Activated naive CD4-positive, alpha-beta T cell treated with anti-CD3 and anti-CD28 coated beads, Interleukin-2, amount 10 ng/mL, durations not matched to agents 7 days and 5 days (primary cell): ENCODE measurements around the gene CAND2.
"Not testable (repeated sequence)": the region's sequence is repeated elsewhere in the genome, so short reads cannot be mapped to it uniquely, and the experiment has no call there.

Experiments used
- CTCF ChIA-PET: fragments of 350-600 bp; sonication (Branson Sonifier 250); formaldehyde crosslinking; loops from one replicate; lab custom pipeline; 2021; ENCODE audit warnings: antibody characterized with exemption; lab: Charles Lee
- DNase-seq: peaks from one replicate; pipeline ENCODE4 v3.0.0-alpha.2; 2020
- H3K27ac Mint-ChIP-seq: one replicate; pipeline ENCODE4 v1.8.0; 2021; ENCODE audit warnings: mild to moderate bottlenecking, moderate library complexity, mixed read lengths
- H3K27me3 Mint-ChIP-seq: one replicate; pipeline ENCODE4 v1.8.0; 2021; ENCODE audit warnings: mild to moderate bottlenecking, mixed read lengths
- H3K36me3 Mint-ChIP-seq: one replicate; pipeline ENCODE4 v1.8.0; 2021; ENCODE audit warnings: mixed read lengths
- H3K4me1 Mint-ChIP-seq: one replicate; pipeline ENCODE4 v1.8.0; 2021; ENCODE audit warnings: mixed read lengths
- H3K4me3 Mint-ChIP-seq: one replicate; pipeline ENCODE4 v1.8.0; 2021; ENCODE audit warnings: mild to moderate bottlenecking, moderate library complexity, mixed read lengths
- H3K9me3 Mint-ChIP-seq: one replicate; pipeline ENCODE4 v1.8.0; 2021; ENCODE audit warnings: mixed read lengths

The CAND2 gene

DNA sequence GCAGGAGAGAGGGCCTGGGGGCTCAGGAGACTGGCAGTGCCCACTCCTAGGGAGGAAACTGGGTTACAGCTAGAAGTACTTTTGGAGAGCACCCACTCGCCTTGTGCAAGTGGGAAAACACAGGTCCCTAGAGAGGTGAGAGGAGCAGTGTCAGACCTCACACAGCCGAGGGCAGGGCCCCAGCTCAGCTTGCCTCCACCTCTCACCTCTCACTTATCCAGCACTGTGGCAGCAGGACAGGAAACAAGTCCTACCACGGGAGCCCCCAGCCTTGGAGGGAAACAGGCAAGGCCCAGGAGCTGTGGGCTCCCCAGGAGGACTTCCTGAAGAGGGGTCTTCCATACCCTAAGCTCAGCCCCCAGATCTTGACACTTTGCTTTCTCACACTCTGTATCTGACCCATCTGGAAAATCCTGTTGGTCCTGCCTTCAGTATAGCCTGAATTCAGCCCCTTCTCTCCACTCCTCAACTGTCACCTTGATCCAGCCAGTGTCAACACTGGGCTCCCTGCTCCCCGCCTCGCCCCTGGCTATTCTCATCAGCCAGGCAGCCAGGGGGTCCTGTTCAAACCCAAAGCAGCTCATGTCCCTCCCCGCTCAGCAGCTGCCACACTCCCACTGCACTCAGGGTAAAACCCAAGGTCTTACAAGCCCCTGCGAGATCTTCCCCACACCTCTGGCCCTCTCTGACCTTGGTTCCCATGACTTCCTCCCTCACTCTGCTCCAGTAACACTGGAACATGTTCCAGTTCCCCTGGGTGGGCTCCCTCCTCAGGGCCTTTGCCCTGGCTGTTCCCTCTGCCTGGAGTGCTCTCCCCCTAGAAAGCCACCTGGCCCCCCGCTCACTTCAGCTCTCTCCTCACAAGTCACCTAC, 36.6 kb upstream of the CAND2 start:
- H3K4me1 Mint-ChIP-seq, result peaks cover 6% of the 10 kb centered on the region
- CTCF ChIA-PET, result interaction anchor here (1.2 kb wide), 1 partner anchor 132 kb away, joined by 3 read pairs; no protein-coding TSS in a partner anchor
- H3K36me3 Mint-ChIP-seq, result no peaks in the 10 kb centered on the region
- no peak for DNase-seq
- no peaks in the 10 kb centered on the region for H3K9me3 Mint-ChIP-seq
- peaks cover 21% of the 10 kb centered on the region for H3K27me3 Mint-ChIP-seq
- no peak overlapping the region for H3K4me3 Mint-ChIP-seq
- H3K27ac Mint-ChIP-seq, result no peak overlapping the region

DNA sequence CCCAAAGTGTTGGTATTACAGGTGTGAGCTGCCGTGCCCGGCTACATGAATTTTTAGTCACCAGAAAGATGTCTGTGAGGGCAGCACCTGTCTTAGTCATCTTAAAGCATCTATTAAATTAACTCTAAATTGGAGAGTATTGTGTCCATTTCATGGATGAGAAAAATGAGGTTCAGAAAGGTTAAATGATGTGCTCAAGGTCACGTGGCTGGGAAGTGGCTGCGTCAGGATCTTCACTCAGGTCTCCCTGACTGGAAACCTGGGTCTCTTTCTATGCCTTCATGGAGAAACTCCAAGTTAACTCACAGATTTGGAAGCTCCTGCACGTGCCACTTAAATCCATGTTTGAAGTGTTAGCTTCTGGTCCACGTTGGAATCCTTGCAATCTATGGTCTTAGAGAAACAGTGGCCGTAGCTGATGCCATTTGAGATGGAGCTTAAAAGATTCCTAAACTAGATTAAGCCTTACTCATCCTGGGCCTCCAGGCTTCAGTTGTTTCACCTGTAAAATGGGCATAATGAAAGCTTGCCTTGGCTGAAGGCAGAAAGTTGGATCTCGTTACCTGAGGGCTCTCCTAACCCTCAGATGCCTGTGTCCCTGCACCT, 32.2 kb upstream of the CAND2 start:
- CTCF ChIA-PET, result interaction anchor here (1.2 kb wide), 1 partner anchor 77 kb away, joined by 3 read pairs; the partner anchor contains the start of gene RPL32

DNA sequence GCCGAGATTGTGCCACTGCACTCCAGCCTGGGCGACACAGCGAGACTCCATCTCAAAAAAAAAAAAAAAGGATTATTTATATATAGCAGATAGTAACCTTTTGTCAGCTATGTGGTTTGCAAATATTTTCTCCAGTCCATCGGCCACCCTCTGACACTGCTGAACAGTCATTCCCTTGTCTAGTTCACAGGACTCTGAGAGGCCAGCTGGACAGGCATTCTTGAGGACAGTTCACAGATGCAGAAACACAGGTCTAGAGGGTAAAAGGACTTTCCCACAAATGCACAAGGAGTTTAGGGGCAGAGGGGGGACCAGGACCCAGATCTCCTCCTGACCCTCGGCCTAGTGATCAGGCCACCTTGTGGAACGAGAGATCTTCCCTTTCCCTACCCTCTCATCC, 29.9 kb upstream of the CAND2 start:
- Mint-ChIP-seq H3K27ac (no peak overlapping the region), H3K36me3 (no peaks in the 10 kb centered on the region), H3K4me3 (no peak overlapping the region), H3K9me3 (no peaks in the 10 kb centered on the region), H3K27me3 (peaks cover 14% of the 10 kb centered on the region), H3K4me1 (no peaks in the 10 kb centered on the region)
- DNase-seq, result no peak
- CTCF ChIA-PET, result no interaction called here

More for the DNA sequence above, 32.2 kb upstream of the CAND2 start:
- H3K9me3 Mint-ChIP-seq, result no peaks in the 10 kb centered on the region
- peaks cover 15% of the 10 kb centered on the region for H3K27me3 Mint-ChIP-seq
- H3K4me3 Mint-ChIP-seq, result no peak overlapping the region
- H3K27ac Mint-ChIP-seq, result no peak overlapping the region
- no peaks in the 10 kb centered on the region for H3K36me3 Mint-ChIP-seq
- no peaks in the 10 kb centered on the region for H3K4me1 Mint-ChIP-seq
- no peak for DNase-seq

- DNase-seq, result no peak
- no peaks in the 10 kb centered on the region for H3K36me3 Mint-ChIP-seq
- H3K27ac Mint-ChIP-seq, result no peak overlapping the region
- peaks cover 8% of the 10 kb centered on the region for H3K4me1 Mint-ChIP-seq
- H3K9me3 Mint-ChIP-seq, result no peaks in the 10 kb centered on the region
- no peak overlapping the region for H3K4me3 Mint-ChIP-seq
- H3K27me3 Mint-ChIP-seq, result peaks cover 11% of the 10 kb centered on the region
- CTCF ChIA-PET, result no interaction called here
These were observed 27.6 kb upstream of the CAND2 start for GRCh38 chr3:12768579-12769527.

DNA sequence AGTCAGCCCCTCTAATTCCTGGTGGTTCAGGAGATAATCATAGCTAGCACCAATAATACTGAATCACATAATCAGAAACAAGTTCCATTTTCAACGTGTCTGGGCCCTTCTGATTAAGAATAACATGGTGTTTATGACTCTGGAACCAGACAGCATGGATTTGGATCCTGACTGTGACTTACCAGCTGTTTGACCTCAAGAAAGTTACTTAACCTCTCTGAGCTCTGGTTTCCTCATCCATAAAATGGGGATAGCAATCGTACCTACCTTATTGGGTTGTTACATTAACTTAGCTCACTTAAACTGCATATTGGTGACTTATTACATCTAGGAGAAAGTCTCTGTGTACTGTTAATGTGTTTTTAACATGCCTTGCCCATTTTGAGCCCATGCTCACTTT, 26.7 kb upstream of the CAND2 start:
- CTCF ChIA-PET, result no interaction called here
- Mint-ChIP-seq H3K4me1 (peaks cover 8% of the 10 kb centered on the region), H3K36me3 (no peaks in the 10 kb centered on the region), H3K27ac (no peak overlapping the region), H3K9me3 (no peaks in the 10 kb centered on the region), H3K27me3 (peaks cover 18% of the 10 kb centered on the region), H3K4me3 (no peak overlapping the region)
- DNase-seq, result no peak

GRCh38 chr3:12771236-12771635, 25.2 kb upstream of the CAND2 start:
- CTCF ChIA-PET, result interaction anchor here (0.8 kb wide), 1 partner anchor 16 kb away, joined by 3 read pairs; no protein-coding TSS in a partner anchor
- peaks cover 8% of the 10 kb centered on the region for H3K4me1 Mint-ChIP-seq
- no peak for DNase-seq
- H3K27me3 Mint-ChIP-seq, result peaks cover 32% of the 10 kb centered on the region
- no peak overlapping the region for H3K27ac Mint-ChIP-seq
- H3K36me3 Mint-ChIP-seq, result no peaks in the 10 kb centered on the region
- H3K4me3 Mint-ChIP-seq, result no peak overlapping the region
- H3K9me3 Mint-ChIP-seq, result no peaks in the 10 kb centered on the region

- no peaks in the 10 kb centered on the region for H3K9me3 Mint-ChIP-seq
- CTCF ChIA-PET, result no interaction called here
- H3K36me3 Mint-ChIP-seq, result no peaks in the 10 kb centered on the region
- no peak overlapping the region for H3K27ac Mint-ChIP-seq
- peaks cover 8% of the 10 kb centered on the region for H3K4me1 Mint-ChIP-seq
- H3K27me3 Mint-ChIP-seq, result peaks cover 41% of the 10 kb centered on the region
- H3K4me3 Mint-ChIP-seq, result no peak overlapping the region
- DNase-seq, result no peak
These were observed 24.0 kb upstream of the CAND2 start for GRCh38 chr3:12772462-12772861.

DNA sequence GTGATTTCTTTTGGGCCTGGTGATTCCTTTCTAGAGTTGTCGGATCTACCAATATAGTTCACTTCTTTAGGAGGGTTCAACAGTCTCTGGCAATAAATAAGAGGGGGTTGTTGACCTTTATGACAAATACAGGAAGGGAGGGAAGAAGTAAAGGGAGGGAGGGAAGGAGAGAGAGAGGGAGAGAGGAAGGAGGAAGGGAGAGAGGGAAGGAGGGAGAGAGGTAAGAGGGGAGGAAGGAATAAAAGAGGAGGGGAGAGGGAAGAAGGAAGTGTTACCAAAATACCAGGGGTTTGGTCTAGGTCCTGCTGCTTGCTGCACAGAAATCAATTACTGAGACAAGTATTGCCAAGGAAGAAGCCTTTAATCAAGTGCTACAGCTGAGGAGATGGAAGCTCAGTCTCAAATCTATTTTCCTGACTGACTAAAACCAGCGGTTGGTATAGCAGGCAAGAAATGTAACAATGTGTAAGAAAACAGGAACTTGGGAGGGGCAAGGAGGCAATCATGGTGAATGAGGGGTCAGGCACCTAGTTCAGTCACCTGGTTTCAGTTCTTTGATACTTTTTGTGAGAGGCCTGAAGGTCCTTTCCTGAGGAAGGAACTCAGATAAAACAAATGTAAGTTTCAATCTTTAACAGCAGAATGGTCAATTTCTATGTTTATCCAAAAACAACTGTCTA, 23.3 kb upstream of the CAND2 start:
- no peaks in the 10 kb centered on the region for H3K9me3 Mint-ChIP-seq
- CTCF ChIA-PET, result no interaction called here
- no peak for DNase-seq
- H3K36me3 Mint-ChIP-seq, result no peaks in the 10 kb centered on the region
- H3K4me1 Mint-ChIP-seq, result peaks cover 8% of the 10 kb centered on the region
- peaks cover 44% of the 10 kb centered on the region for H3K27me3 Mint-ChIP-seq
- no peak overlapping the region for H3K27ac Mint-ChIP-seq
- H3K4me3 Mint-ChIP-seq, result no peak overlapping the region

- Mint-ChIP-seq H3K36me3 (no peaks in the 10 kb centered on the region), H3K9me3 (no peaks in the 10 kb centered on the region), H3K27me3 (peaks cover 44% of the 10 kb centered on the region), H3K4me3 (no peak overlapping the region), H3K4me1 (peaks cover 8% of the 10 kb centered on the region), H3K27ac (no peak overlapping the region)
- CTCF ChIA-PET, result no interaction called here
- DNase-seq, result no peak
These were observed 22.8 kb upstream of the CAND2 start for GRCh38 chr3:12773710-12774086.

GRCh38 chr3:12774619-12775018, 21.9 kb upstream of the CAND2 start:
- DNase-seq, result no peak
- CTCF ChIA-PET, result no interaction called here
- Mint-ChIP-seq H3K36me3 (no peaks in the 10 kb centered on the region), H3K9me3 (no peaks in the 10 kb centered on the region), H3K27me3 (peaks cover 44% of the 10 kb centered on the region), H3K4me3 (no peak overlapping the region), H3K4me1 (peaks cover 8% of the 10 kb centered on the region), H3K27ac (no peak overlapping the region)

DNA sequence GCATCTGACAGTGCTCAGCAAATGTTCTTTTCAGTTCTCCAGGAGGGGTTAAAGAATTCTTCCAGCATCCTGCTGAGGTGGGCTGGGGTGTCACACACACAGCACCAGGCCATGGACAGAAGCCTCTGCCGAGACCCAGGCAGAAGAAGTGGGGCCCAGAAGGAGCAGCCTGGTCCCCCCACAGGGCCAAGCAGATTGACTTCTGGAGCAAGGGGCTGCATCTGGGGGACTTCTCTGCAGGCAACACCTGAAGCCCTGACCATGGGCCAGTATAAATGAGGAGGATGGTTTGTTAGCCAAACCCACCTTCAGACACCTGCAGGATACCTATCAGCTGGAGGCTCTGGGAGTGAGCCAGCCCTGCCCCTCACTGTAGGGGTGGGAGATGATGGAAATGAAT, 21.3 kb upstream of the CAND2 start:
- no peak overlapping the region for H3K27ac Mint-ChIP-seq
- CTCF ChIA-PET, result no interaction called here
- peaks cover 8% of the 10 kb centered on the region for H3K4me1 Mint-ChIP-seq
- no peak overlapping the region for H3K4me3 Mint-ChIP-seq
- no peak for DNase-seq
- H3K9me3 Mint-ChIP-seq, result no peaks in the 10 kb centered on the region
- H3K36me3 Mint-ChIP-seq, result no peaks in the 10 kb centered on the region
- H3K27me3 Mint-ChIP-seq, result peaks cover 44% of the 10 kb centered on the region

DNA sequence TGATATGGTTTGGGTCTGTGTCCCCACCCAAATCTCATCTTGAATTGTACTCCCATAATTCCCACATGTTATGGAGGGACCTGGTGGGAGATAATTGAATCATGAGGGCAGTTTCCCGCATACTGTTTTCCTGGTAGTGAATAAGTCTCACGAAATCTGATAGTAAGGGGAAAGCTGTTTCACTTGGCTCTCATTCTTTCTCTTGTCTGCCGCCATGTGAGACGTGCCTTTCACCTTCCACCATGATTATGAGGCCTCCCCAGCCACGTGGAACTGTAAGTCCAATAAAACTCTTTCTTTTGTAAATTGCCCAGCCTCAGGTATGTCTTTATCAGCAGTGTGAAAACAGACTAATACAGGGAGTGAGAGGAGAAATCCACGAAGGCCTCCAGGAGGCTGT, 20.5 kb upstream of the CAND2 start:
- H3K27ac Mint-ChIP-seq, H3K4me3 Mint-ChIP-seq, DNase-seq, CTCF ChIA-PET, H3K4me1 Mint-ChIP-seq, H3K9me3 Mint-ChIP-seq, H3K36me3 Mint-ChIP-seq: not testable (repeated sequence)
- H3K27me3 Mint-ChIP-seq, result peaks cover 44% of the 10 kb centered on the region

- Mint-ChIP-seq H3K4me3 (no peak overlapping the region), H3K4me1 (peaks cover 8% of the 10 kb centered on the region), H3K27me3 (peaks cover 45% of the 10 kb centered on the region), H3K27ac (no peak overlapping the region), H3K9me3 (no peaks in the 10 kb centered on the region), H3K36me3 (no peaks in the 10 kb centered on the region)
- DNase-seq, result no peak
- CTCF ChIA-PET, result interaction anchor here (0.6 kb wide), 1 partner anchor 11 kb away, joined by 3 read pairs; no protein-coding TSS in a partner anchor
These were observed 19.3 kb upstream of the CAND2 start for GRCh38 chr3:12777171-12777570.

DNA sequence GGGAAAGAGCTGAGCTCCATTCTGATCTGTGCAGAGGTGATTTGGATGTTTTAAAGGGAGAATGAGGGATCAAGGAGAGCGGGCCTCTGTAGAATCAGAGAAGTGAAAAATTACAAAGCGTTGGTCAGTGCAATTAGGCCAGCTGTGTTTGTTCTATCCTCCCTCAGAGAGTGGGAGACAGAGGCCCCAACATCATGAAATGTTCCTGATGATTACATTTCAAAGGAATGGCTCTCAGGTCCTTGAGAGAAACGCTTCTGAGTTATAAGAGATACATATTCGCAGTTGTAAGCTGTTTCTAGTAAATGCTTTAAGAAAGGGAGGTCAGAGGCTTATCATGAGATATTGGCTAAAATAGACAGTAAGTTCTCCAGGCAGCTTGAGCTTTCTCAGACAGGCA, 15.7 kb upstream of the CAND2 start:
- CTCF ChIA-PET, result no interaction called here
- Mint-ChIP-seq H3K36me3 (no peaks in the 10 kb centered on the region), H3K4me1 (no peaks in the 10 kb centered on the region), H3K9me3 (no peaks in the 10 kb centered on the region), H3K27me3 (peaks cover 32% of the 10 kb centered on the region), H3K4me3 (no peak overlapping the region), H3K27ac (no peak overlapping the region)
- DNase-seq, result no peak
